Activated naive CD4-positive, alpha-beta T cell treated with anti-CD3 and anti-CD28 coated beads, Interleukin-2, amount 50 U/mL, for 72 hours (primary cell): Measurements from ENCODE around the gene TRIM67. TPM values are rescaled to one million over a fixed set of nuclear protein-coding genes. Genes with fewer than 3 reads are reported as not detected.
A peak's percentile ranks its signal among the peaks of the same experiment; 100 is the strongest.

Experiments used
- ATAC-seq, 2 donors: fragments of 150-1000 bp; cut with Tn5 transposase; 2 replicates each; pipeline ENCODE4 v1.10.0; 2021; ENCODE audit warnings: mild to moderate bottlenecking in 2 of 2, moderate library complexity in 2 of 2
- DNase-seq, 2 donors: peaks; one replicate each; pipeline ENCODE4 v3.0.0; 2021 to 2022; ENCODE audit warnings: low spot score in 2 of 2
- H3K27ac Mint-ChIP-seq, 2 donors: one replicate each; pipeline ENCODE4 v1.8.0; 2022; ENCODE audit warnings: mild to moderate bottlenecking in 2 of 2, mixed read lengths in 2 of 2
- H3K36me3 Mint-ChIP-seq, 2 donors: one replicate each; pipeline ENCODE4 v1.8.0; 2022; ENCODE audit warnings: mixed read lengths in 2 of 2
- H3K9me3 Mint-ChIP-seq, 2 donors: one replicate each; pipeline ENCODE4 v1.8.0; 2022; ENCODE audit warnings: mixed read lengths in 2 of 2
- total RNA-seq, 2 donors: library from RNA; stranded (reverse); gene quantifications; one replicate each; pipeline ENCODE4 v1.2.3, GENCODE V29; 2022

Gene TRIM67
- total RNA-seq, 2 donors from 2014 or later = 0.02 TPM; not detected in 1

- Mint-ChIP-seq H3K36me3 (peaks cover 16 to 26% of the 10 kb centered on the region in 2 donors), H3K27ac (no peak overlapping the region)
Measured at GRCh38 chr1:231232870-231233734, 71.2 kb downstream of the TRIM67 start.

GRCh38 chr1:231233735-231234417, 72.0 kb downstream of the TRIM67 start:
- ATAC-seq = no peak
- H3K27ac Mint-ChIP-seq = no peak overlapping the region
- peaks cover 22 to 32% of the 10 kb centered on the region in 2 donors for H3K36me3 Mint-ChIP-seq
- no peaks in the 10 kb centered on the region for H3K9me3 Mint-ChIP-seq
- DNase-seq = no peak

More at GRCh38 chr1:231232870-231233734, 71.2 kb downstream of the TRIM67 start:
- no peak for ATAC-seq
- no peaks in the 10 kb centered on the region for H3K9me3 Mint-ChIP-seq
- DNase-seq = no peak

- DNase-seq (no peak), ATAC-seq (no peak)
- Mint-ChIP-seq H3K27ac (no peak overlapping the region), H3K9me3 (no peaks in the 10 kb centered on the region), H3K36me3 (peaks cover 28 to 37% of the 10 kb centered on the region in 2 donors)
Measured at GRCh38 chr1:231234506-231234905, 72.6 kb downstream of the TRIM67 start.

GRCh38 chr1:231235526-231236207, 73.8 kb downstream of the TRIM67 start:
- ATAC-seq (no peak), DNase-seq (no peak)
- Mint-ChIP-seq H3K27ac (no peak overlapping the region), H3K9me3 (no peaks in the 10 kb centered on the region), H3K36me3 (peaks cover 37 to 42% of the 10 kb centered on the region in 2 donors)

- Mint-ChIP-seq H3K9me3 (no peaks in the 10 kb centered on the region), H3K36me3 (peaks cover 42 to 44% of the 10 kb centered on the region in 2 donors)
- ATAC-seq = no peak
Measured at GRCh38 chr1:231236208-231236591, 74.3 kb downstream of the TRIM67 start.

GRCh38 chr1:231236938-231237337, 75.1 kb downstream of the TRIM67 start:
- Mint-ChIP-seq H3K36me3 (peaks cover 49% of the 10 kb centered on the region in 2 donors), H3K9me3 (no peaks in the 10 kb centered on the region), H3K27ac (no peak overlapping the region)
- ATAC-seq (no peak), DNase-seq (no peak)

More at GRCh38 chr1:231236208-231236591, 74.3 kb downstream of the TRIM67 start:
- H3K27ac Mint-ChIP-seq = no peak overlapping the region
- no peak for DNase-seq

GRCh38 chr1:231238298-231238697, 76.4 kb downstream of the TRIM67 start:
- Mint-ChIP-seq H3K27ac (no peak overlapping the region), H3K36me3 (peaks cover 58 to 59% of the 10 kb centered on the region in 2 donors), H3K9me3 (no peaks in the 10 kb centered on the region)
- DNase-seq (no peak), ATAC-seq (no peak)

GRCh38 chr1:231240531-231240882, 78.6 kb downstream of the TRIM67 start:
- ATAC-seq (peak in 1 of 2 donors; percentile 21), DNase-seq (peak in 1 of 2 donors; percentile 59)
- H3K9me3 Mint-ChIP-seq = no peaks in the 10 kb centered on the region
- H3K36me3 Mint-ChIP-seq = peaks cover 58 to 62% of the 10 kb centered on the region in 2 donors
- peak overlapping the region; percentile 99 for H3K27ac Mint-ChIP-seq

- DNase-seq (peak; percentile 93 to 95), ATAC-seq (peak; percentile 97 to 99)
- H3K27ac Mint-ChIP-seq = peak within 1 kb of the TSS; percentile 99
- no peaks in the 10 kb centered on the region for H3K9me3 Mint-ChIP-seq
- peaks cover 55 to 63% of the 10 kb centered on the region in 2 donors for H3K36me3 Mint-ChIP-seq
Measured at GRCh38 chr1:231240883-231241735, 79.3 kb downstream of the TRIM67 start, which contains the start of gene GNPAT. Gene GNPAT (plus strand): TSS chr1:231241212. CDS start chr1:231241379, 167 bp downstream.

- Mint-ChIP-seq H3K27ac (peak overlapping the region; percentile 99), H3K9me3 (no peaks in the 10 kb centered on the region), H3K36me3 (peaks cover 50 to 59% of the 10 kb centered on the region in 2 donors)
- DNase-seq (peak in 1 of 2 donors; percentile 9), ATAC-seq (peak; percentile 27 to 30)
Measured at GRCh38 chr1:231241750-231242149, 79.9 kb downstream of the TRIM67 start.

- Mint-ChIP-seq H3K27ac (peak overlapping the region; percentile 32 to 99), H3K36me3 (peaks cover 43 to 52% of the 10 kb centered on the region in 2 donors), H3K9me3 (no peaks in the 10 kb centered on the region)
- no peak for ATAC-seq
- DNase-seq = no peak
Measured at GRCh38 chr1:231242516-231243198, 80.8 kb downstream of the TRIM67 start.

- ATAC-seq (no peak), DNase-seq (no peak)
- Mint-ChIP-seq H3K9me3 (no peaks in the 10 kb centered on the region), H3K36me3 (peaks cover 10 to 14% of the 10 kb centered on the region in 2 donors), H3K27ac (no peak overlapping the region)
Measured at GRCh38 chr1:231248778-231249177, 86.9 kb downstream of the TRIM67 start.

GRCh38 chr1:231252336-231252735, 90.5 kb downstream of the TRIM67 start:
- no peak for ATAC-seq
- peaks cover 31 to 32% of the 10 kb centered on the region in 2 donors for H3K36me3 Mint-ChIP-seq
- H3K9me3 Mint-ChIP-seq = peaks cover 2% of the 10 kb centered on the region in 2 donors
- H3K27ac Mint-ChIP-seq = no peak overlapping the region
- no peak for DNase-seq

- Mint-ChIP-seq H3K27ac (no peak overlapping the region), H3K36me3 (peaks cover 33 to 47% of the 10 kb centered on the region in 2 donors), H3K9me3 (peaks cover 12 to 13% of the 10 kb centered on the region in 2 donors)
- ATAC-seq = no peak
- DNase-seq = no peak
Measured at GRCh38 chr1:231260351-231260750, 98.5 kb downstream of the TRIM67 start.

GRCh38 chr1:231264642-231265041, 102.8 kb downstream of the TRIM67 start:
- no peaks in the 10 kb centered on the region for H3K9me3 Mint-ChIP-seq
- H3K36me3 Mint-ChIP-seq = peaks cover 25 to 31% of the 10 kb centered on the region in 2 donors
- peak overlapping the region in 1 of 2 donors; percentile 82 for H3K27ac Mint-ChIP-seq
- ATAC-seq (no peak), DNase-seq (no peak)
